Measurements from ENCODE around the gene KIAA1217. TPM values are rescaled to one million over a fixed set of nuclear protein-coding genes. Genes with fewer than 3 reads are reported as not detected.

KIAA1217 gene
- total RNA-seq, 1 experiment from 2014 or later = 18.6 TPM

GRCh38 chr10:24201503-24202180 lies 7.3 kb upstream of the KIAA1217 start:
- Histone ChIP-seq H2BK12ac (ENCODE audit: insufficient read length, low read depth, low read length) (no peak overlapping the region), H3K9ac (ENCODE audit: extremely low read depth, insufficient read length, low read length) (no peak overlapping the region), H4K5ac (ENCODE audit: insufficient read length, low read depth, low read length) (no peak overlapping the region), H3K18ac (ENCODE audit: insufficient read length, low read depth, low read length) (no peak overlapping the region), H4K8ac (replicated peaks; ENCODE audit: insufficient read length, low read depth, low read length) (no peak overlapping the region), H2AK5ac (ENCODE audit: insufficient read length, low read length) (no peak overlapping the region), H2BK5ac (ENCODE audit: insufficient read length, low read length) (no peak overlapping the region), H3K4me1 (ENCODE audit: insufficient read depth, low read length) (no peaks in the 10 kb centered on the region), H2AFZ (ENCODE audit: low read length) (no peak overlapping the region), H3K4me2 (ENCODE audit: insufficient read depth, insufficient read length, low read length) (peak overlapping the region; percentile 5), H3K56ac (ENCODE audit: insufficient read length, low read depth, low read length) (no peak overlapping the region), H3K27me3 (ENCODE audit: insufficient read depth, low read length) (no peaks in the 10 kb centered on the region), H3K9me3 (ENCODE audit: control insufficient read depth, low read depth, low read length) (no peaks in the 10 kb centered on the region), H2BK120ac (ENCODE audit: low read depth, low read length, poor library complexity, severe bottlenecking) (no peak overlapping the region), H3K79me2 (ENCODE audit: insufficient read depth, low read length) (no peaks in the 10 kb centered on the region), H3K4ac (ENCODE audit: low read depth, low read length) (no peak overlapping the region), H3K23me2 (ENCODE audit: insufficient read length, low read depth, low read length, poor library complexity, severe bottlenecking) (no peaks in the 10 kb centered on the region), H3K23ac (ENCODE audit: insufficient read length, low read depth, low read length) (no peak overlapping the region), H4K91ac (ENCODE audit: insufficient read length, low read depth, low read length) (no peak overlapping the region), H3K79me1 (ENCODE audit: insufficient read depth, low read depth, low read length, poor library complexity, severe bottlenecking) (no peaks in the 10 kb centered on the region), H4K20me1 (ENCODE audit: control insufficient read depth, insufficient read depth, insufficient read length) (no peaks in the 10 kb centered on the region), H2BK20ac (ENCODE audit: low read depth, low read length, poor library complexity, severe bottlenecking) (no peak overlapping the region), H2BK15ac (ENCODE audit: low read depth, low read length) (no peak overlapping the region), H3T11ph (ENCODE audit: low read length) (no peak overlapping the region), H3K27ac (ENCODE audit: insufficient read length, low read depth, low read length) (no peak overlapping the region), H3K14ac (ENCODE audit: insufficient read depth, low read length) (no peak overlapping the region)
- Mint-ChIP-seq H3K4me1 (peaks cover 25 to 36% of the 10 kb centered on the region in 2 experiments), H3K27me3 (ENCODE audit: low read depth) (no peaks in the 10 kb centered on the region), H3K4me3 (peak overlapping the region; percentile 16 to 27; a peak in 3 of 5 replicates), H3K27ac (peak overlapping the region in 2 of 3 experiments; percentile 48 to 53; a peak in 2 of 7 replicates), H3K9me3 (no peaks in the 10 kb centered on the region), H3K36me3 (ENCODE audit: insufficient read depth in 1 of 3, low read depth in 3 of 3) (no peaks in the 10 kb centered on the region)
- WGBS (ENCODE audit: extremely low coverage, insufficient read length, low lambda C conversion rate) = no CpG with 5 or more reads among the region's 14 CpGs
- TF ChIP-seq CTCF (conservative IDR thresholded peaks at IDR 0.05) = no peak
- no peak for DNase-seq

Measured in H9 (cell line).